Measurements from ENCODE around the gene PDE6D. TPM values are rescaled to one million over a fixed set of nuclear protein-coding genes. Genes with fewer than 3 reads are reported as not detected.

The PDE6D gene
- total and polyA plus RNA-seq, 2 of the 13 experiments (the other 11 are each of a cell fraction or from before 2014, with no cell fraction given) = 14.1 to 23.2 TPM

Small RNA genes within 50 kb of the gene (small RNA-seq; reads per million reads assigned to genes)
- 0 reads per million in 3 experiments for gene AC073476.4 (ENCODE audit: insufficient read depth in 2 of 3, insufficient read length in 3 of 3, low read depth in 2 of 3, low replicate concordance in 1 of 3)
- gene RF00015 (ENCODE audit: insufficient read depth in 2 of 3, insufficient read length in 3 of 3, low read depth in 2 of 3, low replicate concordance in 1 of 3) = 0 reads per million in 3 experiments

Other genes with a start within 250 kb of the PDE6D start
- not detected in 2 replicates for gene TEX44, start 188.4 kb downstream of the PDE6D start, total RNA-seq (2016; rRNA removed; fragmentation: Illumina TruSeq; extraction: Trizol)
- gene TEX44, start 188.4 kb downstream of the PDE6D start, polyA plus RNA-seq (2011; rRNA removed) = not detected in 2 replicates
- 1,086 and 1,212 TPM in 2 replicates for gene PTMA, start 72.8 kb downstream of the PDE6D start, total RNA-seq (2016; rRNA removed; fragmentation: Illumina TruSeq; extraction: Trizol)
- 174 and 190 TPM in 2 replicates for gene PTMA, start 72.8 kb downstream of the PDE6D start, polyA plus RNA-seq (2011; rRNA removed)
- gene COPS7B, start 5.2 kb upstream of the PDE6D start, total RNA-seq (2016; rRNA removed; fragmentation: Illumina TruSeq; extraction: Trizol) = 29.6 and 30.6 TPM in 2 replicates
- 62.0 and 62.7 TPM in 2 replicates for gene COPS7B, start 5.2 kb upstream of the PDE6D start, polyA plus RNA-seq (2011; rRNA removed)
- gene NPPC, start 145.1 kb upstream of the PDE6D start, total RNA-seq (2016; rRNA removed; fragmentation: Illumina TruSeq; extraction: Trizol) = 0.11 TPM in 1 of 2 replicates, not detected in the other
- gene NPPC, start 145.1 kb upstream of the PDE6D start, polyA plus RNA-seq (2011; rRNA removed) = not detected in 2 replicates
- gene DIS3L2, start 180.4 kb upstream of the PDE6D start, total RNA-seq (2016; rRNA removed; fragmentation: Illumina TruSeq; extraction: Trizol) = 20.3 and 23.9 TPM in 2 replicates
- 7.0 and 9.6 TPM in 2 replicates for gene DIS3L2, start 180.4 kb upstream of the PDE6D start, polyA plus RNA-seq (2011; rRNA removed)